Measurements from ENCODE around the gene PXDN. TPM values are rescaled to one million over a fixed set of nuclear protein-coding genes. Genes with fewer than 3 reads are reported as not detected.
A peak's percentile ranks its signal among the peaks of the same experiment; 100 is the strongest.

The PXDN gene
- total RNA-seq, 1 experiment from 2014 or later, result 146 TPM

DNA sequence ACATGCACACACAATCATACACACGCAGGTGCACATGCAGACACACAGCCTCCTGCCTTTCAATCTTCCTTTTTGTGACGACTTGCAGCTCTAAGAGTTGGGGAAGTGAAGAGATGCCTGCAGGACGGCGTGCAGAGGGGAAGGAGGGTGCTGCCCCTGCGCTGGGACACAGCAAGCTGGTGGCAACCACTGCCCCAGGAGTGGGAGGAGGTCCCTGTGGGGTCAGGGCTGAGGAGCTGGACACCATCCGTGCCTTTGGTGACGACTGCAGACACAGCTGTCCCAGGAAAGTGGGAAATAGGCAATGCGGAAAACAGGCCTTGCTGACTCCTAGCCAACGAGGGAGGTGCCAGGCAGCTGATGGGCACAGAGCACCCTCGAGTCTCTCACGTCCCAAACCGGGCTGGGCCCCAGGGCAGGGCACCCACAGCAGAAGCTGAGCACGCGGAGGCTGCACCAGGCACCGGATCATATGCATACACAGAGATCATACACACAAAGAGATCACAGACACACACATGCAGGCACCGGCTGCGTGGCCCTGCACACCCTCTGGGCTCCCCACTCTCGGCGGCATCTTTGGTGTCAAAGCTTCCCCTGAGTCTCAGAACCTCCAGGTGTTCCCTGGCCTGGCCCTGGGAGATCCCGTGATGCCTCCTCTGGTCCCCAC, 146.1 kb downstream of the PXDN start:
- TF ChIP-seq TCF7 (CRISPR knock-in tag; IDR thresholded peaks at IDR 0.05; ENCODE audit: low read depth), result no peak
- TF ChIP-seq FOXP1 (CRISPR knock-in tag; IDR thresholded peaks at IDR 0.05; ENCODE audit: borderline replicate concordance), result no peak
- TF ChIP-seq, protein P1, sequence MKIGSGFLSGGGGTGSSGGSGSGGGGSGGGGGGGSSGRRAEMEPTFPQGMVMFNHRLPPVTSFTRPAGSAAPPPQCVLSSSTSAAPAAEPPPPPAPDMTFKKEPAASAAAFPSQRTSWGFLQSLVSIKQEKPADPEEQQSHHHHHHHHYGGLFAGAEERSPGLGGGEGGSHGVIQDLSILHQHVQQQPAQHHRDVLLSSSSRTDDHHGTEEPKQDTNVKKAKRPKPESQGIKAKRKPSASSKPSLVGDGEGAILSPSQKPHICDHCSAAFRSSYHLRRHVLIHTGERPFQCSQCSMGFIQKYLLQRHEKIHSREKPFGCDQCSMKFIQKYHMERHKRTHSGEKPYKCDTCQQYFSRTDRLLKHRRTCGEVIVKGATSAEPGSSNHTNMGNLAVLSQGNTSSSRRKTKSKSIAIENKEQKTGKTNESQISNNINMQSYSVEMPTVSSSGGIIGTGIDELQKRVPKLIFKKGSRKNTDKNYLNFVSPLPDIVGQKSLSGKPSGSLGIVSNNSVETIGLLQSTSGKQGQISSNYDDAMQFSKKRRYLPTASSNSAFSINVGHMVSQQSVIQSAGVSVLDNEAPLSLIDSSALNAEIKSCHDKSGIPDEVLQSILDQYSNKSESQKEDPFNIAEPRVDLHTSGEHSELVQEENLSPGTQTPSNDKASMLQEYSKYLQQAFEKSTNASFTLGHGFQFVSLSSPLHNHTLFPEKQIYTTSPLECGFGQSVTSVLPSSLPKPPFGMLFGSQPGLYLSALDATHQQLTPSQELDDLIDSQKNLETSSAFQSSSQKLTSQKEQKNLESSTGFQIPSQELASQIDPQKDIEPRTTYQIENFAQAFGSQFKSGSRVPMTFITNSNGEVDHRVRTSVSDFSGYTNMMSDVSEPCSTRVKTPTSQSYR (CRISPR knock-in tag; IDR thresholded peaks at IDR 0.05), result no peak
- TF ChIP-seq, protein P2, sequence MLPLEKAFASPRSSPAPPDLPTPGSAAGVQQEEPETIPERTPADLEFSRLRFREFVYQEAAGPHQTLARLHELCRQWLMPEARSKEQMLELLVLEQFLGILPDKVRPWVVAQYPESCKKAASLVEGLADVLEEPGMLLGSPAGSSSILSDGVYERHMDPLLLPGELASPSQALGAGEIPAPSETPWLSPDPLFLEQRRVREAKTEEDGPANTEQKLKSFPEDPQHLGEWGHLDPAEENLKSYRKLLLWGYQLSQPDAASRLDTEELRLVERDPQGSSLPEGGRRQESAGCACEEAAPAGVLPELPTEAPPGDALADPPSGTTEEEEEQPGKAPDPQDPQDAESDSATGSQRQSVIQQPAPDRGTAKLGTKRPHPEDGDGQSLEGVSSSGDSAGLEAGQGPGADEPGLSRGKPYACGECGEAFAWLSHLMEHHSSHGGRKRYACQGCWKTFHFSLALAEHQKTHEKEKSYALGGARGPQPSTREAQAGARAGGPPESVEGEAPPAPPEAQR (CRISPR knock-in tag; IDR thresholded peaks at IDR 0.05), result no peak
- TF ChIP-seq OVOL2 (CRISPR knock-in tag; IDR thresholded peaks at IDR 0.05; ENCODE audit: borderline replicate concordance), result no peak
- TF ChIP-seq, protein P3, sequence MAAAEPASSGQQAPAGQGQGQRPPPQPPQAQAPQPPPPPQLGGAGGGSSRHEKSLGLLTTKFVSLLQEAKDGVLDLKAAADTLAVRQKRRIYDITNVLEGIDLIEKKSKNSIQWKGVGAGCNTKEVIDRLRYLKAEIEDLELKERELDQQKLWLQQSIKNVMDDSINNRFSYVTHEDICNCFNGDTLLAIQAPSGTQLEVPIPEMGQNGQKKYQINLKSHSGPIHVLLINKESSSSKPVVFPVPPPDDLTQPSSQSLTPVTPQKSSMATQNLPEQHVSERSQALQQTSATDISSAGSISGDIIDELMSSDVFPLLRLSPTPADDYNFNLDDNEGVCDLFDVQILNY (CRISPR knock-in tag; IDR thresholded peaks at IDR 0.05), result no peak
- no peak for TF ChIP-seq NFATC4 (CRISPR knock-in tag; IDR thresholded peaks at IDR 0.05)
- TF ChIP-seq SOX15 (CRISPR knock-in tag; IDR thresholded peaks at IDR 0.05), result no peak
- TF ChIP-seq IRF2 (CRISPR knock-in tag; IDR thresholded peaks at IDR 0.05; ENCODE audit: borderline replicate concordance, low read depth), result no peak
- no peak for TF ChIP-seq JUN (CRISPR knock-in tag; IDR thresholded peaks at IDR 0.05)
- TF ChIP-seq, protein P4, sequence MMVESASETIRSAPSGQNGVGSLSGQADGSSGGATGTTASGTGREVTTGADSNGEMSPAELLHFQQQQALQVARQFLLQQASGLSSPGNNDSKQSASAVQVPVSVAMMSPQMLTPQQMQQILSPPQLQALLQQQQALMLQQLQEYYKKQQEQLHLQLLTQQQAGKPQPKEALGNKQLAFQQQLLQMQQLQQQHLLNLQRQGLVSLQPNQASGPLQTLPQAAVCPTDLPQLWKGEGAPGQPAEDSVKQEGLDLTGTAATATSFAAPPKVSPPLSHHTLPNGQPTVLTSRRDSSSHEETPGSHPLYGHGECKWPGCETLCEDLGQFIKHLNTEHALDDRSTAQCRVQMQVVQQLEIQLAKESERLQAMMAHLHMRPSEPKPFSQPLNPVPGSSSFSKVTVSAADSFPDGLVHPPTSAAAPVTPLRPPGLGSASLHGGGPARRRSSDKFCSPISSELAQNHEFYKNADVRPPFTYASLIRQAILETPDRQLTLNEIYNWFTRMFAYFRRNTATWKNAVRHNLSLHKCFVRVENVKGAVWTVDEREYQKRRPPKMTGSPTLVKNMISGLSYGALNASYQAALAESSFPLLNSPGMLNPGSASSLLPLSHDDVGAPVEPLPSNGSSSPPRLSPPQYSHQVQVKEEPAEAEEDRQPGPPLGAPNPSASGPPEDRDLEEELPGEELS (CRISPR knock-in tag; IDR thresholded peaks at IDR 0.05), result no peak
- no peak for TF ChIP-seq ELF4 (CRISPR knock-in tag; IDR thresholded peaks at IDR 0.05; ENCODE audit: low read depth)
- no peak for TF ChIP-seq SP1 (CRISPR knock-in tag; conservative IDR thresholded peaks at IDR 0.05)
- TF ChIP-seq NFE2L1 (CRISPR knock-in tag; IDR thresholded peaks at IDR 0.05), result no peak
- TF ChIP-seq SMAD3 (CRISPR knock-in tag; IDR thresholded peaks at IDR 0.05; ENCODE audit: borderline replicate concordance), result no peak
- TF ChIP-seq EMX1 (CRISPR knock-in tag; IDR thresholded peaks at IDR 0.05), result no peak
- no peak for TF ChIP-seq ETV6 (CRISPR knock-in tag; IDR thresholded peaks at IDR 0.05)
- Mint-ChIP-seq H3K9me3 (no peaks in the 10 kb centered on the region), H3K27ac (peak overlapping the region; percentile 43; the same call in 1 of the 2 replicates), H3K4me3 (no peak overlapping the region), H3K36me3 (no peaks in the 10 kb centered on the region), H3K27me3 (ENCODE audit: low read depth) (no peaks in the 10 kb centered on the region), H3K4me1 (peaks cover 12% of the 10 kb centered on the region)
- ChIA-PET POLR2A (no interaction called here), CTCF (interaction anchor here (0.7 to 1.1 kb wide), 2 partner anchors 27 to 47 kb away, joined by 3 read pairs; no protein-coding TSS in a partner anchor)
- DNase-seq (ENCODE audit: low spot score) (no peak), ATAC-seq (no peak)

DNA sequence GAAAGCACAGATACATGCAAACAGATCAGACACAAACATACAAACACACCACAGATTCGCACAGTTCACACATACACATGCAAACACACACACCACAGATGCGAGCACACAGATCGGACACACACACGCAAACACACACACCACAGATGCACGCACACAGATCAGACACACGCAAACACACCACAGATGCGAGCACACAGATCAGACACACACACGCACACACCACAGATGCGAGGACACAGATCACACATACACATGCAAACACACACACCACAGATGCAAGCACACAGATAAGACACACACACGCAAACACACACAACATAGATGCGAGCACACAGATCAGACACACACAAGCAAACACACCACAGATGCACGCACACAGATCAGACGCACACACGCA, 149.0 kb downstream of the PXDN start:
- no peak for DNase-seq (ENCODE audit: low spot score)
- TF ChIP-seq, protein P5, sequence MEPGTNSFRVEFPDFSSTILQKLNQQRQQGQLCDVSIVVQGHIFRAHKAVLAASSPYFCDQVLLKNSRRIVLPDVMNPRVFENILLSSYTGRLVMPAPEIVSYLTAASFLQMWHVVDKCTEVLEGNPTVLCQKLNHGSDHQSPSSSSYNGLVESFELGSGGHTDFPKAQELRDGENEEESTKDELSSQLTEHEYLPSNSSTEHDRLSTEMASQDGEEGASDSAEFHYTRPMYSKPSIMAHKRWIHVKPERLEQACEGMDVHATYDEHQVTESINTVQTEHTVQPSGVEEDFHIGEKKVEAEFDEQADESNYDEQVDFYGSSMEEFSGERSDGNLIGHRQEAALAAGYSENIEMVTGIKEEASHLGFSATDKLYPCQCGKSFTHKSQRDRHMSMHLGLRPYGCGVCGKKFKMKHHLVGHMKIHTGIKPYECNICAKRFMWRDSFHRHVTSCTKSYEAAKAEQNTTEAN (CRISPR knock-in tag; IDR thresholded peaks at IDR 0.05), result no peak
- TF ChIP-seq, protein P6, sequence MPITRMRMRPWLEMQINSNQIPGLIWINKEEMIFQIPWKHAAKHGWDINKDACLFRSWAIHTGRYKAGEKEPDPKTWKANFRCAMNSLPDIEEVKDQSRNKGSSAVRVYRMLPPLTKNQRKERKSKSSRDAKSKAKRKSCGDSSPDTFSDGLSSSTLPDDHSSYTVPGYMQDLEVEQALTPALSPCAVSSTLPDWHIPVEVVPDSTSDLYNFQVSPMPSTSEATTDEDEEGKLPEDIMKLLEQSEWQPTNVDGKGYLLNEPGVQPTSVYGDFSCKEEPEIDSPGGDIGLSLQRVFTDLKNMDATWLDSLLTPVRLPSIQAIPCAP (CRISPR knock-in tag; IDR thresholded peaks at IDR 0.05), result no peak
- TF ChIP-seq PRRX2 (CRISPR knock-in tag; IDR thresholded peaks at IDR 0.05), result no peak
- TF ChIP-seq NR2C2 (CRISPR knock-in tag; IDR thresholded peaks at IDR 0.05), result no peak
- no peak for TF ChIP-seq TP53 (CRISPR knock-in tag; IDR thresholded peaks at IDR 0.05)
- no peak for TF ChIP-seq IRF2 (CRISPR knock-in tag; IDR thresholded peaks at IDR 0.05; ENCODE audit: borderline replicate concordance, low read depth)
- TF ChIP-seq TEAD1 (CRISPR knock-in tag; IDR thresholded peaks at IDR 0.05), result no peak
- TF ChIP-seq ZNF219 (CRISPR knock-in tag; IDR thresholded peaks at IDR 0.05; ENCODE audit: borderline replicate concordance), result no peak
- TF ChIP-seq, protein P7, sequence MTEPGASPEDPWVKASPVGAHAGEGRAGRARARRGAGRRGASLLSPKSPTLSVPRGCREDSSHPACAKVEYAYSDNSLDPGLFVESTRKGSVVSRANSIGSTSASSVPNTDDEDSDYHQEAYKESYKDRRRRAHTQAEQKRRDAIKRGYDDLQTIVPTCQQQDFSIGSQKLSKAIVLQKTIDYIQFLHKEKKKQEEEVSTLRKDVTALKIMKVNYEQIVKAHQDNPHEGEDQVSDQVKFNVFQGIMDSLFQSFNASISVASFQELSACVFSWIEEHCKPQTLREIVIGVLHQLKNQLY (CRISPR knock-in tag; IDR thresholded peaks at IDR 0.05), result no peak

More for the DNA sequence above, 149.0 kb downstream of the PXDN start:
- no peak for ATAC-seq
- H3K27ac Mint-ChIP-seq, result no peak overlapping the region
- no peaks in the 10 kb centered on the region for H3K9me3 Mint-ChIP-seq
- ChIA-PET POLR2A (no interaction called here), CTCF (interaction anchor here (1.4 kb wide), 1 partner anchor 174 kb away, joined by 6 read pairs; no protein-coding TSS in a partner anchor)
- H3K36me3 Mint-ChIP-seq, result no peaks in the 10 kb centered on the region
- H3K27me3 Mint-ChIP-seq (ENCODE audit: low read depth), result no peaks in the 10 kb centered on the region
- peaks cover 30% of the 10 kb centered on the region for H3K4me1 Mint-ChIP-seq
- H3K4me3 Mint-ChIP-seq, result no peak overlapping the region
